Esophagus muscularis mucosa (tissue), 4 donors: ENCODE results near the gene GNAT1. TPM values are rescaled to one million over a fixed set of nuclear protein-coding genes. Genes with fewer than 3 reads are reported as not detected.

Experiments
- DNase-seq: peaks from one replicate; pipeline ENCODE4 v3.0.0-alpha.2; 2017; ENCODE audit errors: extremely low spot score
- H3K27ac ChIP-seq, 4 donors: fragments of 200-600 bp; sonication (generic); replicated peaks in 1 of 4; 1 replicate in 3 of 4; 2 replicates in 1 of 4; pipeline ENCODE4 v1.5.1; 2016 to 2019; ENCODE audit warnings: mild to moderate bottlenecking in 1 of 4
- H3K27me3 ChIP-seq, 4 donors: fragments of 200-600 bp; sonication (generic); one replicate each; pipeline versions ENCODE4 v1.5.1 to v1.6.0; 2016 to 2019
- H3K36me3 ChIP-seq, 4 donors: fragments of 200-600 bp; sonication (generic); one replicate each; pipeline ENCODE4 v1.5.1; 2016 to 2019
- H3K4me1 ChIP-seq, 4 donors: fragments of 200-600 bp; sonication (generic); one replicate each; pipeline ENCODE4 v1.5.1; 2016 to 2019
- H3K4me3 ChIP-seq, 4 donors: fragments of 200-600 bp; sonication (generic); 1 replicate in 2 of 4; 2 replicates in 2 of 4; pipeline ENCODE4 v1.5.1; 2016 to 2019; ENCODE audit warnings: mild to moderate bottlenecking in 4 of 4, moderate library complexity in 1 of 4
- H3K9me3 ChIP-seq, 4 donors: fragments of 200-600 bp; sonication (generic); 1 replicate in 3 of 4; 2 replicates in 1 of 4; pipeline ENCODE4 v1.5.1; 2016 to 2019
- CTCF ChIP-seq, 3 experiments: fragments of 200-600 bp in 2 of 3; fragments of 450-650 bp in 1 of 3; sonication (generic) in 2 of 3; IDR thresholded peaks; one replicate each; pipeline ENCODE4 v1.5.1; 2017 to 2019; ENCODE audit warnings: antibody characterized with exemption in 3 of 3, mild to moderate bottlenecking in 2 of 3, moderate library complexity in 1 of 3
- EP300 ChIP-seq: sonication (generic); formaldehyde crosslinking; IDR thresholded peaks from one replicate; pipeline ENCODE4 v1.6.1; 2017; ENCODE audit warnings: antibody characterized with exemption
- POLR2A ChIP-seq: fragments of 450-650 bp; IDR thresholded peaks from one replicate; pipeline ENCODE4 v1.6.1; 2017; ENCODE audit warnings: antibody characterized with exemption, moderate library complexity, mild to moderate bottlenecking, low read depth
- POLR2AphosphoS5 ChIP-seq, 2 donors: sonication (generic); formaldehyde crosslinking; IDR thresholded peaks; one replicate each; pipeline ENCODE4 v1.6.1; 2017; ENCODE audit warnings: antibody characterized with exemption in 2 of 2
- WGBS: methylation state at CpG from one replicate; pipeline ENCODE4 v1.1.5; 2018; 5-methylcytosine and 5-hydroxymethylcytosine counted together
- intact Hi-C: fragments of 100-400 bp; cut with DNase I; formaldehyde crosslinking; loops from one replicate; pipeline ENCODE4 v1.15.1; 2023
- total RNA-seq, 4 donors: library from RNA; depleted of rRNA; stranded (reverse); fragments of >200 nt; gene quantifications; one replicate each; pipeline versions ENCODE4 v1.1.0 to v1.2.1, GENCODE V29; 2016

Gene GNAT1
- total RNA-seq, 4 donors from 2014 or later, result not detected

GRCh38 chr3:50192124-50192523 lies 714 bp downstream of the GNAT1 start:
- H3K9me3 ChIP-seq, result no peaks in the 10 kb centered on the region
- TF ChIP-seq EP300 (no peak), POLR2AphosphoS5 (IDR thresholded peaks at IDR 0.05) (no peak), CTCF (IDR thresholded peaks at IDR 0.05) (no peak), POLR2A (no peak)
- H3K36me3 ChIP-seq, result peaks cover 0 to 14% (median 0%) of the 10 kb centered on the region in 4 donors
- H3K4me3 ChIP-seq, result no peak overlapping the region
- no peak for DNase-seq
- H3K4me1 ChIP-seq, result peaks cover 18 to 32% (median 30%) of the 10 kb centered on the region in 4 donors
- H3K27me3 ChIP-seq, result peaks cover 6 to 49% (median 27%) of the 10 kb centered on the region in 4 donors
- no peak overlapping the region for H3K27ac ChIP-seq
- 94% methylated on average over 4 of the region's 8 CpGs for WGBS
- intact Hi-C loops, result loop anchor here (5.0 kb wide), 1 partner anchor 80 kb away; no protein-coding TSS in a partner anchor

GRCh38 chr3:50192689-50193141 lies 1.3 kb downstream of the GNAT1 start:
- intact Hi-C loops, result loop anchor here (5.0 kb wide), 1 partner anchor 80 kb away; no protein-coding TSS in a partner anchor
- Histone ChIP-seq H3K27me3 (peaks cover 6 to 50% (median 27%) of the 10 kb centered on the region in 4 donors), H3K27ac (no peak overlapping the region)

GRCh38 chr3:50193286-50193685 lies 1.9 kb downstream of the GNAT1 start:
- intact Hi-C loops, result loop anchor here (5.0 kb wide), 1 partner anchor 79 kb away; no protein-coding TSS in a partner anchor
- H3K27me3 ChIP-seq, result peaks cover 6 to 56% (median 27%) of the 10 kb centered on the region in 4 donors
- TF ChIP-seq CTCF (IDR thresholded peaks at IDR 0.05) (no peak), EP300 (no peak), POLR2AphosphoS5 (IDR thresholded peaks at IDR 0.05) (no peak), POLR2A (no peak)
- no peak overlapping the region for H3K27ac ChIP-seq
- no peak for DNase-seq
- peaks cover 18 to 32% (median 30%) of the 10 kb centered on the region in 4 donors for H3K4me1 ChIP-seq
- WGBS, result 57% methylated on average over 7 of the region's 36 CpGs
- H3K36me3 ChIP-seq, result peaks cover 0 to 5% (median 0%) of the 10 kb centered on the region in 4 donors
- no peak overlapping the region for H3K4me3 ChIP-seq
- H3K9me3 ChIP-seq, result no peaks in the 10 kb centered on the region

More at GRCh38 chr3:50192689-50193141, 1.3 kb downstream of the GNAT1 start:
- no peak overlapping the region for H3K4me3 ChIP-seq
- H3K36me3 ChIP-seq, result peaks cover 0 to 11% (median 0%) of the 10 kb centered on the region in 4 donors
- no peaks in the 10 kb centered on the region for H3K9me3 ChIP-seq
- peaks cover 18 to 32% (median 30%) of the 10 kb centered on the region in 4 donors for H3K4me1 ChIP-seq
- 4% methylated on average over 13 of the region's 21 CpGs for WGBS
- TF ChIP-seq POLR2AphosphoS5 (IDR thresholded peaks at IDR 0.05) (no peak), CTCF (IDR thresholded peaks at IDR 0.05) (peak; percentile 88 to 90 (median 89))
- peak; percentile 95 for DNase-seq

- Histone ChIP-seq H3K4me3 (no peak overlapping the region), H3K4me1 (peaks cover 18 to 31% (median 30%) of the 10 kb centered on the region in 4 donors), H3K27ac (no peak overlapping the region), H3K36me3 (peaks cover 0 to under 1% (median 0%) of the 10 kb centered on the region in 4 donors), H3K9me3 (no peaks in the 10 kb centered on the region), H3K27me3 (peaks cover 6 to 60% (median 27%) of the 10 kb centered on the region in 4 donors)
- DNase-seq, result no peak
- intact Hi-C loops, result loop anchor here (1.0 to 5.0 kb wide), 2 partner anchors 33 to 79 kb away; no protein-coding TSS in a partner anchor
- TF ChIP-seq POLR2A (no peak), EP300 (no peak), POLR2AphosphoS5 (IDR thresholded peaks at IDR 0.05) (no peak), CTCF (IDR thresholded peaks at IDR 0.05) (no peak)
- 22% methylated on average over 11 of the region's 34 CpGs for WGBS
Observed at GRCh38 chr3:50193746-50194127, 2.3 kb downstream of the GNAT1 start.
